Measurements from ENCODE around the gene ANTXR1.

ANTXR1 gene

GRCh38 chr2:68993660-68994059 is 19.3 kb upstream of the ANTXR1 start:
- Histone ChIP-seq H3K4me1 (ENCODE audit: low read length) (no peaks in the 10 kb centered on the region), H2AFZ (ENCODE audit: low read depth, low read length) (no peak overlapping the region), H3K9me3 (ENCODE audit: insufficient read depth, low read length) (no peaks in the 10 kb centered on the region), H3K9ac (ENCODE audit: low read length) (no peak overlapping the region), H3K27ac (ENCODE audit: low read length) (no peak overlapping the region), H3K27me3 (ENCODE audit: low read depth, low read length) (peaks cover 19% of the 10 kb centered on the region), H3K4me3 (ENCODE audit: low read length) (no peak overlapping the region), H3K36me3 (replicated peaks; ENCODE audit: low read depth, low read length) (no peaks in the 10 kb centered on the region), H3K79me2 (ENCODE audit: low read length) (no peaks in the 10 kb centered on the region), H4K20me1 (ENCODE audit: insufficient read depth, low read length) (no peaks in the 10 kb centered on the region), H3K4me2 (ENCODE audit: low read length) (no peak overlapping the region)
- TF ChIP-seq EZH2phosphoT487 (IDR thresholded peaks at IDR 0.05; ENCODE audit: low read depth) (no peak), CTCF (IDR thresholded peaks at IDR 0.05; ENCODE audit: low read depth, low read length) (no peak)

GRCh38 chr2:68994864-68995263 is 18.1 kb upstream of the ANTXR1 start:
- Histone ChIP-seq H3K27me3 (ENCODE audit: low read depth, low read length) (peaks cover 19% of the 10 kb centered on the region), H3K4me1 (ENCODE audit: low read length) (no peaks in the 10 kb centered on the region), H3K36me3 (replicated peaks; ENCODE audit: low read depth, low read length) (no peaks in the 10 kb centered on the region), H3K27ac (ENCODE audit: low read length) (no peak overlapping the region), H3K79me2 (ENCODE audit: low read length) (no peaks in the 10 kb centered on the region), H4K20me1 (ENCODE audit: insufficient read depth, low read length) (no peaks in the 10 kb centered on the region), H3K9me3 (ENCODE audit: insufficient read depth, low read length) (no peaks in the 10 kb centered on the region), H2AFZ (ENCODE audit: low read depth, low read length) (no peak overlapping the region), H3K4me2 (ENCODE audit: low read length) (no peak overlapping the region), H3K4me3 (ENCODE audit: low read length) (no peak overlapping the region), H3K9ac (ENCODE audit: low read length) (no peak overlapping the region)
- TF ChIP-seq EZH2phosphoT487 (IDR thresholded peaks at IDR 0.05; ENCODE audit: low read depth) (no peak), CTCF (IDR thresholded peaks at IDR 0.05; ENCODE audit: low read depth, low read length) (no peak)

- no peaks in the 10 kb centered on the region for H4K20me1 ChIP-seq (ENCODE audit: insufficient read depth, low read length)
- no peak overlapping the region for H2AFZ ChIP-seq (ENCODE audit: low read depth, low read length)
- no peaks in the 10 kb centered on the region for H3K9me3 ChIP-seq (ENCODE audit: insufficient read depth, low read length)
- H3K9ac ChIP-seq (ENCODE audit: low read length), result no peak overlapping the region
- TF ChIP-seq CTCF (IDR thresholded peaks at IDR 0.05; ENCODE audit: low read depth, low read length) (no peak), EZH2phosphoT487 (IDR thresholded peaks at IDR 0.05; ENCODE audit: low read depth) (no peak)
- no peaks in the 10 kb centered on the region for H3K79me2 ChIP-seq (ENCODE audit: low read length)
- H3K4me1 ChIP-seq (ENCODE audit: low read length), result no peaks in the 10 kb centered on the region
- no peaks in the 10 kb centered on the region for H3K36me3 ChIP-seq (replicated peaks; ENCODE audit: low read depth, low read length)
- peaks cover 14% of the 10 kb centered on the region for H3K27me3 ChIP-seq (ENCODE audit: low read depth, low read length)
- H3K4me2 ChIP-seq (ENCODE audit: low read length), result no peak overlapping the region
- no peak overlapping the region for H3K4me3 ChIP-seq (ENCODE audit: low read length)
- H3K27ac ChIP-seq (ENCODE audit: low read length), result no peak overlapping the region
Measured at GRCh38 chr2:68995916-68996315, 17.1 kb upstream of the ANTXR1 start.

- Histone ChIP-seq H3K9ac (ENCODE audit: low read length) (no peak overlapping the region), H3K4me1 (ENCODE audit: low read length) (no peaks in the 10 kb centered on the region), H3K36me3 (replicated peaks; ENCODE audit: low read depth, low read length) (no peaks in the 10 kb centered on the region), H3K79me2 (ENCODE audit: low read length) (no peaks in the 10 kb centered on the region), H2AFZ (ENCODE audit: low read depth, low read length) (no peak overlapping the region), H3K9me3 (ENCODE audit: insufficient read depth, low read length) (no peaks in the 10 kb centered on the region), H3K4me3 (ENCODE audit: low read length) (no peak overlapping the region), H3K27me3 (ENCODE audit: low read depth, low read length) (peaks cover 14% of the 10 kb centered on the region), H3K4me2 (ENCODE audit: low read length) (no peak overlapping the region), H3K27ac (ENCODE audit: low read length) (no peak overlapping the region), H4K20me1 (ENCODE audit: insufficient read depth, low read length) (no peaks in the 10 kb centered on the region)
- TF ChIP-seq EZH2phosphoT487 (IDR thresholded peaks at IDR 0.05; ENCODE audit: low read depth) (no peak), CTCF (IDR thresholded peaks at IDR 0.05; ENCODE audit: low read depth, low read length) (no peak)
Measured at GRCh38 chr2:68997401-68997800, 15.6 kb upstream of the ANTXR1 start.
